PC-9 (cell line): Measurements from ENCODE around the gene ACTN1. TPM values are rescaled to one million over a fixed set of nuclear protein-coding genes. Genes with fewer than 3 reads are reported as not detected.
A peak's percentile ranks its signal among the peaks of the same experiment; 100 is the strongest.

Experiments used
- BruUV-seq: library from RNA; stranded (reverse); fragments of 400-500 nt; replicated peaks from 2 replicates; lab custom pipeline; 2021; lab: Mats Ljungman, UMichigan
- CTCF ChIA-PET: fragments of 300-600 bp; sonication (Branson Sonifier 250); formaldehyde crosslinking; loops from one replicate; lab custom pipeline; 2022; ENCODE audit warnings: antibody characterized with exemption; lab: Charles Lee
- POLR2A ChIA-PET: fragments of 300-600 bp; sonication (Branson Sonifier 250); formaldehyde crosslinking; loops from one replicate; lab custom pipeline; 2022; ENCODE audit warnings: antibody characterized with exemption; ENCODE audit not compliant: unreplicated experiment; lab: Charles Lee
- DNase-seq, 2 experiments: peaks; one replicate each; pipeline versions ENCODE4 v3.0.0 to v3.0.0-alpha.2; 2015 to 2022; ENCODE audit warnings: mixed read lengths in 1 of 2
- H2AFZ ChIP-seq: fragments of 200-600 bp; sonication (generic); 2 replicates; pipeline ENCODE4 v1.8.1; 2017; ENCODE audit warnings: antibody characterized with exemption
- H3F3A ChIP-seq: fragments of 200-600 bp; sonication (generic); 2 replicates; pipeline ENCODE4 v1.8.1; 2017; ENCODE audit warnings: antibody characterized with exemption, mild to moderate bottlenecking, low read depth; ENCODE audit not compliant: insufficient read depth
- H3K27ac ChIP-seq: fragments of 200-600 bp; sonication (generic); 2 replicates; pipeline ENCODE4 v1.6.1; 2016; ENCODE audit warnings: mixed run types
- H3K27me3 ChIP-seq: fragments of 200-600 bp; sonication (generic); 2 replicates; pipeline ENCODE4 v1.6.1; 2016; ENCODE audit warnings: low read depth, mixed run types; ENCODE audit not compliant: insufficient read depth
- H3K36me3 ChIP-seq: fragments of 200-600 bp; sonication (generic); 2 replicates; pipeline ENCODE4 v1.6.1; 2016; ENCODE audit warnings: low read depth, mixed run types
- H3K4me1 ChIP-seq: fragments of 200-600 bp; sonication (generic); replicated peaks from 2 replicates; pipeline ENCODE4 v1.6.1; 2016; ENCODE audit warnings: mixed run types; ENCODE audit not compliant: insufficient read depth
- H3K4me2 ChIP-seq: fragments of 200-600 bp; sonication (generic); 2 replicates; pipeline ENCODE4 v1.6.1; 2017; ENCODE audit warnings: mixed run types
- H3K4me3 ChIP-seq: fragments of 200-600 bp; sonication (generic); 2 replicates; pipeline ENCODE4 v1.6.1; 2016; ENCODE audit warnings: mixed run types
- H3K79me2 ChIP-seq: fragments of 200-600 bp; sonication (generic); 2 replicates; pipeline ENCODE4 v1.6.1; 2017; ENCODE audit warnings: low read depth, mixed run types
- H3K9me2 ChIP-seq: fragments of 200-600 bp; sonication (generic); 2 replicates; pipeline ENCODE4 v1.8.1; 2017; ENCODE audit warnings: mild to moderate bottlenecking; ENCODE audit not compliant: insufficient read depth
- H3K9me3 ChIP-seq: fragments of 200-600 bp; sonication (generic); 2 replicates; pipeline ENCODE4 v1.8.1; 2016; ENCODE audit warnings: low read depth; ENCODE audit not compliant: insufficient read depth
- H4K20me1 ChIP-seq: fragments of 200-600 bp; sonication (generic); 2 replicates; pipeline ENCODE4 v1.8.1; 2017; ENCODE audit not compliant: insufficient read depth
- EZH2 ChIP-seq: fragments of 200-600 bp; sonication (generic); IDR thresholded peaks from 2 replicates; pipeline ENCODE4 v1.8.0; 2017; ENCODE audit warnings: antibody characterized with exemption, low read depth
- intact Hi-C: fragments of 100-400 bp; cut with micrococcal nuclease; formaldehyde crosslinking; loops from one replicate; pipeline ENCODE4 v1.10.0; 2022; ENCODE audit not compliant: unreplicated experiment
- total RNA-seq: library from RNA; stranded (reverse); gene quantifications from 2 replicates; pipeline ENCODE4 v1.2.3, GENCODE V29; 2021
- TF ChIP-seq, protein P1 (sequence below): fragments of 200-600 bp; sonication (generic); conservative IDR thresholded peaks from 2 replicates; pipeline ENCODE4 v1.6.1; 2017; ENCODE audit warnings: mixed run types, antibody characterized with exemption, mild to moderate bottlenecking, moderate library complexity

Gene ACTN1
- total RNA-seq, 1 experiment from 2014 or later = 314 TPM

DNA sequence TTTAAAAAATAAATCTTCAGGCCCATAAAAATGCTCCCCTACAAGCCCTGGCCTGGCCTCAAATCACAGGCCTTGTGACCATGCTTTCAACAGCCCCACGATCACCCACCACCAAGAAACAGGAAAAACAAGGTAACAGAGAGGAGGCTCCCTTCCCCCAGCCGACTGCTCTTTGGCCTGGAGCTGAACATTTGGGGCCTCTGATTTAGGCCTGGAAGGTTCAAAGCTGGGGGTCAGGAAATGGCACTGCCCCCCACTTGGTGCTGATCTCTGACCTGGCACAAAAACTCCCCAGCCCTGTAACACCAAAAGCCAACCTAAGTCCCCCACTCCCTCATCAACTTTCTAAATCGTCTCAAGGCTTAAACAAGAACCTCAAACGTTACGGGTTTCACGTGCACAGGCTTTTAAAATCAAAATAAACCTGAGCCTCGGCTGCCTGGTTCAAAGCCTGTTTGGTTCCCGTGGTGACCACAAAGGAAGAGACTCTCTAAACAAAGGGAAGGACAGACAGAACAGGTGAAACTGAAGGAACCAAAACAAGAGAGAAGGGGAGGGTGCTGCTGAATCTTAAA is 9.0 kb downstream of the ACTN1 start:
- POLR2A ChIA-PET = interaction anchor here (0.5 to 0.9 kb wide), 3 partner anchors 10 to 28 kb away, joined by 5 to 6 read pairs (median 6); no protein-coding TSS in a partner anchor
- Histone ChIP-seq H3K4me1 (peaks cover 43% of the 10 kb centered on the region), H3K27ac (0 out of 2 replicates have a peak overlapping the region, but pooled peaks have one; percentile 21), H3K4me2 (no peak overlapping the region), H3K36me3 (peaks cover 53% of the 10 kb centered on the region), H3K27me3 (no peaks in the 10 kb centered on the region), H3K9me2 (no peaks in the 10 kb centered on the region), H4K20me1 (peaks cover 99% of the 10 kb centered on the region), H3K9me3 (no peaks in the 10 kb centered on the region), H2AFZ (no peak overlapping the region), H3K4me3 (no peak overlapping the region), H3F3A (peaks cover 27% of the 10 kb centered on the region; the same call in 1 of the 2 replicates), H3K79me2 (peaks cover 100% of the 10 kb centered on the region)
- intact Hi-C loops = no loop called here
- no peak for TF ChIP-seq EZH2
- TF ChIP-seq, protein P1, sequence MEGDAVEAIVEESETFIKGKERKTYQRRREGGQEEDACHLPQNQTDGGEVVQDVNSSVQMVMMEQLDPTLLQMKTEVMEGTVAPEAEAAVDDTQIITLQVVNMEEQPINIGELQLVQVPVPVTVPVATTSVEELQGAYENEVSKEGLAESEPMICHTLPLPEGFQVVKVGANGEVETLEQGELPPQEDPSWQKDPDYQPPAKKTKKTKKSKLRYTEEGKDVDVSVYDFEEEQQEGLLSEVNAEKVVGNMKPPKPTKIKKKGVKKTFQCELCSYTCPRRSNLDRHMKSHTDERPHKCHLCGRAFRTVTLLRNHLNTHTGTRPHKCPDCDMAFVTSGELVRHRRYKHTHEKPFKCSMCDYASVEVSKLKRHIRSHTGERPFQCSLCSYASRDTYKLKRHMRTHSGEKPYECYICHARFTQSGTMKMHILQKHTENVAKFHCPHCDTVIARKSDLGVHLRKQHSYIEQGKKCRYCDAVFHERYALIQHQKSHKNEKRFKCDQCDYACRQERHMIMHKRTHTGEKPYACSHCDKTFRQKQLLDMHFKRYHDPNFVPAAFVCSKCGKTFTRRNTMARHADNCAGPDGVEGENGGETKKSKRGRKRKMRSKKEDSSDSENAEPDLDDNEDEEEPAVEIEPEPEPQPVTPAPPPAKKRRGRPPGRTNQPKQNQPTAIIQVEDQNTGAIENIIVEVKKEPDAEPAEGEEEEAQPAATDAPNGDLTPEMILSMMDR = no peak
- no peak for DNase-seq
- no TSS peak for BruUV-seq
- CTCF ChIA-PET = interaction anchor here (0.7 kb wide), 1 partner anchor 57 kb away, joined by 3 read pairs; no protein-coding TSS in a partner anchor

GRCh38 chr14:68969278-68970033 is 9.6 kb downstream of the ACTN1 start:
- Histone ChIP-seq H3K9me2 (no peaks in the 10 kb centered on the region), H3F3A (peaks cover 29% of the 10 kb centered on the region; the same call in 1 of the 2 replicates), H3K36me3 (peaks cover 46% of the 10 kb centered on the region), H3K27me3 (no peaks in the 10 kb centered on the region), H3K27ac (no peak overlapping the region), H2AFZ (no peak overlapping the region), H3K4me2 (no peak overlapping the region), H3K9me3 (no peaks in the 10 kb centered on the region), H3K79me2 (peaks cover 100% of the 10 kb centered on the region), H3K4me3 (no peak overlapping the region), H4K20me1 (peaks cover 99% of the 10 kb centered on the region), H3K4me1 (peaks cover 40% of the 10 kb centered on the region)
- no TSS peak for BruUV-seq
- TF ChIP-seq, protein P1 = no peak
- no peak for TF ChIP-seq EZH2
- intact Hi-C loops = no loop called here
- DNase-seq = no peak
- CTCF ChIA-PET = interaction anchor here (0.7 kb wide), 1 partner anchor 57 kb away, joined by 3 read pairs; no protein-coding TSS in a partner anchor
- POLR2A ChIA-PET = interaction anchor here (0.6 to 0.9 kb wide), 3 partner anchors 13 to 32 kb away, joined by 4 to 5 read pairs (median 5); no protein-coding TSS in a partner anchor

DNA sequence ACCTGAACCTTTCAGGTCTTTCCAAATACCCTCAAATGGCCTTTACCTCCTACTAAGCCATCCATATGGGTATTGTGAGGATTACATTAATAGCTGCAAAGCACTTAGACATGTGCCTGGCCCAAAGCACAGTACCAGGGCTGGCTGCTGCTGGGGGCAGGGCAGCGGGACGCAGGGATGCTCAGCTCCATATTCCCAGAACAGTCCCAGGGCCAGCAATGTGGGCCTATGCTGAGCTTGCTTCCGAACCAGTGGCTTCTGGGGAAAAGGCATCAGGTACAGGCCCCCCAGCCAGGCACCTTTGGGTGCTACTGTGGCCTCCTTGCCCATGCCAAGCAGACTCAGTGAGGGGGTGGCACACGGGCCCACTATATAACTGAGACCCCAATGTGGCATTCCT is 10.4 kb downstream of the ACTN1 start:
- Histone ChIP-seq H3K9me2 (no peaks in the 10 kb centered on the region), H3K4me3 (no peak overlapping the region), H3K4me2 (no peak overlapping the region), H3K9me3 (no peaks in the 10 kb centered on the region), H2AFZ (no peak overlapping the region), H3K27ac (no peak overlapping the region), H3K36me3 (peaks cover 48% of the 10 kb centered on the region), H3K4me1 (peaks cover 39% of the 10 kb centered on the region), H4K20me1 (peaks cover 100% of the 10 kb centered on the region), H3K79me2 (peaks cover 100% of the 10 kb centered on the region), H3K27me3 (no peaks in the 10 kb centered on the region), H3F3A (peaks cover 33% of the 10 kb centered on the region; the same call in 1 of the 2 replicates)
- no peak for TF ChIP-seq EZH2
- TF ChIP-seq, protein P1 = no peak
- CTCF ChIA-PET = no interaction called here
- DNase-seq = no peak
- intact Hi-C loops = no loop called here
- BruUV-seq = no TSS peak
- POLR2A ChIA-PET = interaction anchor here (0.6 to 1.0 kb wide), 2 partner anchors 9 to 33 kb away, joined by 5 to 12 read pairs; no protein-coding TSS in a partner anchor
